Esophagus squamous epithelium (tissue), 4 donors: ENCODE measurements around the gene FBXO46.

Source experiments
- CTCF ChIP-seq, 6 experiments: fragments of 450-650 bp in 4 of 6; fragments of 200-600 bp in 2 of 6; sonication (generic) in 2 of 6; IDR thresholded peaks; one replicate each; pipeline ENCODE4 v1.5.1; 2016 to 2019; ENCODE audit warnings: antibody characterized with exemption in 6 of 6, mild to moderate bottlenecking in 4 of 6, moderate library complexity in 4 of 6
- POLR2A ChIP-seq, 4 donors: fragments of 450-650 bp; IDR thresholded peaks; one replicate each; pipeline ENCODE4 v1.6.1; 2017; ENCODE audit warnings: antibody characterized with exemption in 4 of 4, mild to moderate bottlenecking in 4 of 4, moderate library complexity in 3 of 4

GRCh38 chr19:45692187-45693105, 38.2 kb downstream of the FBXO46 start, which contains the start of gene QPCTL:
- peak in 3 of 4 donors; percentile 13 to 79 (median 47) for TF ChIP-seq POLR2A (IDR thresholded peaks at IDR 0.05)
- TF ChIP-seq CTCF (IDR thresholded peaks at IDR 0.05): peak in 1 of 6 experiments; percentile 10
